HG03469 (cell line): ENCODE data around the gene TARM1.

Experiments
- ATAC-seq: cut with Tn5 transposase; IDR thresholded peaks from one replicate; pipeline ENCODE4 v1.9.1; 2021; ENCODE audit warnings: mild to moderate bottlenecking, moderate library complexity, moderate number of reproducible peaks; ENCODE audit not compliant: unreplicated experiment

TARM1 gene

DNA sequence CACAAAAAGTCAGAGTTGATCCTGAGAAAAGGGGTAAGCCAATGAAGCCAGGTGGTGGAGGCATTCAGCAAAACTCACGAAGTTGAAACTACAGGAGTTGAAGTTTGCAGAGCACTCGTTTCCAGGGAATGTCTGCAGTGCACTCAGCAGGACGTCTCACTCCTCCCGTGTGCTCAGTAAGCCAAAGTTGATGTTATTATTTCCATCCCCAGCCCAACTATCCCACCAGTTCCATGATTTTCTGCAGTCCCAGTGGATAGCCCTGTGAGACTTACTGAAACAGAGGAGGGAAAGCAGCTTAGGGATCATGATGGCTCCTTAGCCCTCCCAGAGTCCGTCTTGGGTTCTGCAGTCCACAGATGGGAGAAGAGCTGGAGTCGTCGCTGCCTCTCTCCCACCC, at the start of gene TARM1:
TSS of gene TARM1 (minus strand) at position 334 of the 400 bp plus-strand sequence. CDS start at position 309, 25 bp downstream.
- no peak for ATAC-seq

DNA sequence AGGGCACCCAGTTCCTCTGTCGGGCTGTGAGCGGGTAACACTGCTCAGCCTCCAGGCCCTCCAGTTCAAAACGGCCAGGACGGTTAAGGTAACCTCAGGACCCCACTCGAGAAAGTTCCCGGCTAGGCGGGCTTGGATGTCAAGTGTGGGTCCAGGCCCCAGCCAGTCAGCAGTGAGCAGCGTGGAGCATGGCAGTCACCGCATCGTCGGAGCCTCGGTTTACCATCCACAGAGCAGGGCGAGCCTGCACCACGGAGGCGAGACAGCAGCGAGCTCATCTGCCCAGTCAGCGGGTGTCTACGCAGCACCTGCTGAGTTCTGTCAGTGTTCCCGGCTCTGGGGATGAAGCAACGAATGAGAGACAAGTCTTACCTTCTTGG, 48.4 kb upstream of the TARM1 start:
- no peak for ATAC-seq

DNA sequence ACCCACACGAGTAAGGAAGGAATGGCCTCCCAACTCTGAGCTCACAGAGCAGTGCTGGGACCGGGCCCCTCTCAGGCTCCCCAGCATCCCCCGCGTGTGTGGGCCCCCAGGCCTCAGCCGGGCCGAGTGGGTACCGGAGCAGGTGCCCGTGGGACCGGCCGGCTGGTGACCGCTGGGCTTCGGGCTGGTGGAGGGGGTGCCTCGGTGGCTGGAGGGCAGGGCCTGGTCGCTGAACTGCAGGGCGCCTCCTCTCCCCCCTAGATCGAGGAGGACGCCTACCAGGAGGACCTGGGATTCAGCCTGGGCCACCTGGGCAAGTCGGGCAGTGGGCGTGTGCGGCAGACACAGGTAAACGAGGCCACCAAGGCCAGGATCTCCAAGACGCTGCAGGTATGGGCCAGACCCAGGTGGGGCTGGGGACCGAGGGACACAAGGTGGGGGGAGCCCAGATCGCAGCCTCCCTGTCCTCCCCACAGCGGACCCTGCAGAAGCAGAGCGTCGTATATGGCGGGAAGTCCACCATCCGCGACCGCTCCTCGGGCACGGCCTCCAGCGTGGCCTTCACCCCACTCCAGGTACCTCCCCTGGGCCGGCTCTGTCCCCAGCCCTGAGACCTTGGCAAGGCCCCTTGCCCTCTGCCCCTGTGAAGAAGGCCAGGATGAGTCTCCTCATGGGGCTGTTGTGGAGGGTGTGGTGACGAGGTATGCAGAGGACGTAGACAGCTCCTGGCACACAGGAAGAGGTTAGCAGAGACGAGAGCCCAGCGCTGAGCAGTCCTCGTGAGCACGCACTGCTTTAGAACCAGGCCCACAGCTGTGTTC, 47.8 kb upstream of the TARM1 start:
- no peak for ATAC-seq

DNA sequence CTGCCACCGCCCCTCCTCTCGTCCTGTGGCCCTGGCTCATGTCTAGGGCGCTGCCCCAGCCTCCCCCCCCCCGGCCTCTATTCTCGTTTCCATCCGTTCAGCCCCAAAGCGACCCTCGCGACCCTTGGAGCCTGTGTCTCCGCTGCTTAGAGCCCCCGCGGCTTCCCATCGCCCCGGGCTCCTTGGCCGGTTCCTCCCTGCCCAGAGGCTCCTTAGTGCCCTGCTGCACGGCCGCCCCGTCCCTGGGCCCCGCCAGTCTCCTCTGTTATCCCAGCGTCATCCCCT, 47.2 kb upstream of the TARM1 start:
- no peak for ATAC-seq

DNA sequence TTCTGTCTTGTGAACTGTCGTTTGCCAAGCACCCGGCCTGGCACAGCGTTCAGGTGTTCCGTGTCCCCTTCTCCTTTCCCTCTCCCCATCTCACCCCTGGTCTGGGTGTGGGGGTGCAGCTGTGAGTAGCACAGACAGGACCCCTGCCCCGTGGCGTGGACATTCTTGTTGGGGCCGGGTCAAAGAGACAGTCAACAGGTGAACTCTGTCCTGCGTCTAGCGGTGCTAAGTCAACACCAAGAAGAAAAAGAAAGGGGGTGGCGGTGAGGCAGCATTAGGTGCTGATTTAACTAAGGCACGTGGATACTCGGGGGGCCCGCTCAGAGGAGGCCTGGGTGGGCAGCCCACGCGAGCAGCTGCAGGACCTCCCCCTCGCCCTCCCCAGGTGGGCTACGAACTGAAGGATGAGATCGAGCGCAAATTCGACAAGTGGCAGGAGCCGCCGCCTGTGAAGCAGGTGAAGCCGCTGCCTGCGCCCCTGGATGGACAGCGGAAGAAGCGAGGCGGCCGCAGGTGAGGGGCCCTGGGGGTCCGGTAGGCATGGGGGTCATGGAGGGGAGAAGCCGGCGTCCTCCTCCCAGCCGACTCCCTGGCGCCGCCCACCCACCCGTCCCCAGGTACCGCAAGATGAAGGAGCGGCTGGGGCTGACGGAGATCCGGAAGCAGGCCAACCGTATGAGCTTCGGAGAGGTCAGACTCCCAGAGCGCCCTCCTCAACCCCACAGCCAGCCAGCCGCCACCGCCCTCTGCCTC, 46.7 kb upstream of the TARM1 start:
- ATAC-seq, result no peak

DNA sequence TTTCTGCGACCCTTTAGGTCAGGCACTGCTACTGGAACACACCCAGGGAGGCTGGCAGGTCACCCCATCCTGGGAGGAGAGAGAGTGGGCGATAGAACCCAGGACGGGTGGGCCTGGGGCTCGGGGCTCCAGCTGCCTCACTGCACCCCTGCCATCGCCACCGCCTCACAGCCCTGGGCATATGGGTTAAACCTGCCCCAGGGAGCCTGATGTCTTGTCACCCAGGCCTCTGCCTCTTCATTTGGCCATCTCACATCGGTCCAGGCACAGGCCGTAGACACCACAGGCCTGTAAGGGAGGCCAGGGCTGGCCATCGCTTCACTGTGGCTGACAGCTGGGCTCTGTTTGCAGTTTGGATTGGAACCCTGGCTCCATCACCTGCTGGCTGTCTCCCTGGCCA, 44.5 kb upstream of the TARM1 start:
- ATAC-seq, result no peak

DNA sequence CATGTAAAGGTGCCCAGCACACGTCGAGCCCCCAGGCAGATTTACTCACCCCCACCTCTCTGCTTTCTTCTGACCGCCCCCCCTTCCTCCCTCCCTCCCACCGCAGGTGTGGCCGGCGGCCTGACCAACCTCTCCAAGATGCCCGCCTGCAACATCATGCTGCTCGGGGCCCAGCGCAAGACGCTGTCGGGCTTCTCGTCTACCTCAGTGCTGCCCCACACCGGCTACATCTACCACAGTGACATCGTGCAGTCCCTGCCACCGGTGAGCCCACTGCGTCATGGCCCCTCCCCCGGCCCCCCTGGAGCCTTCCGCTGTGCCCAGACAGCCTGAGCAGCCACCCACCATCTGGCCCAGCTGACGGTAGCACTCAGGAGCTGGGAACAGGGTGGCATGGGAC, 43.2 kb upstream of the TARM1 start:
- ATAC-seq, result no peak

DNA sequence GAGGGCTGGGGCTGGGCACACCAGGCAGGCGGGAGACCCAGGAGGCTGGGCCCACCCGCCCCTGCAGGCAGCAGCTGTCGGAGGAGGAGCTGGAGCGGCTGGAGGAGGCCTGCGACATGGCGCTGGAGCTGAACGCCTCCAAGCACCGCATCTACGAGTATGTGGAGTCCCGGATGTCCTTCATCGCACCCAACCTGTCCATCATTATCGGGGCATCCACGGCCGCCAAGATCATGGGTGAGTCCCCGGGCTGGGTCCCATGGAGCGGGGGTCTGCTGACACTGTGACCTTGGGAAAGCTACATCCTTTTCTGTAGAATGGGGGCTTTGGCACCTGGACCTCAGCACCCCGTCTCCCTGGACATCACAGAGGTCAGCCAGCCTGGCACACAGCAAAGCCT, 42.5 kb upstream of the TARM1 start:
- ATAC-seq, result no peak

DNA sequence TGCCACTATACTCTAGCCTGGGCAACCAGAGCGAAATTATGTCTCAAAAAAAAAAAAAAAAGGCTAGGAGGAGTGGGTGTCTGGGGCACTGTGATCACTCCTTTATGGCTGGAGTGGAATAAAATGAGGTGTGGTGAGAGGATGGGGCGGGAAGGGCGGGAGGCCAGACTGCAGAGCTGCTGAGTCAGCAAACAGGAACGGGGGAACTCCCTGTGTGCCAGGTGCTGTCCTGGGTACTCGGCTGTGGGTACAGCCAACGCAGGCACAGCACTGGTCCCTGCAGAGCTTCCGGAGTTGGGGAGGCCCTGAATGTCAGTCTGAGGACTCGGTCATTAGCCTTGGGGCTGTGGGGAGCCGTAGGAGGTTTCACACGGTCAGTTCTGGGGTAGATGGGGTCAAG, 40.1 kb upstream of the TARM1 start:
- no peak for ATAC-seq

DNA sequence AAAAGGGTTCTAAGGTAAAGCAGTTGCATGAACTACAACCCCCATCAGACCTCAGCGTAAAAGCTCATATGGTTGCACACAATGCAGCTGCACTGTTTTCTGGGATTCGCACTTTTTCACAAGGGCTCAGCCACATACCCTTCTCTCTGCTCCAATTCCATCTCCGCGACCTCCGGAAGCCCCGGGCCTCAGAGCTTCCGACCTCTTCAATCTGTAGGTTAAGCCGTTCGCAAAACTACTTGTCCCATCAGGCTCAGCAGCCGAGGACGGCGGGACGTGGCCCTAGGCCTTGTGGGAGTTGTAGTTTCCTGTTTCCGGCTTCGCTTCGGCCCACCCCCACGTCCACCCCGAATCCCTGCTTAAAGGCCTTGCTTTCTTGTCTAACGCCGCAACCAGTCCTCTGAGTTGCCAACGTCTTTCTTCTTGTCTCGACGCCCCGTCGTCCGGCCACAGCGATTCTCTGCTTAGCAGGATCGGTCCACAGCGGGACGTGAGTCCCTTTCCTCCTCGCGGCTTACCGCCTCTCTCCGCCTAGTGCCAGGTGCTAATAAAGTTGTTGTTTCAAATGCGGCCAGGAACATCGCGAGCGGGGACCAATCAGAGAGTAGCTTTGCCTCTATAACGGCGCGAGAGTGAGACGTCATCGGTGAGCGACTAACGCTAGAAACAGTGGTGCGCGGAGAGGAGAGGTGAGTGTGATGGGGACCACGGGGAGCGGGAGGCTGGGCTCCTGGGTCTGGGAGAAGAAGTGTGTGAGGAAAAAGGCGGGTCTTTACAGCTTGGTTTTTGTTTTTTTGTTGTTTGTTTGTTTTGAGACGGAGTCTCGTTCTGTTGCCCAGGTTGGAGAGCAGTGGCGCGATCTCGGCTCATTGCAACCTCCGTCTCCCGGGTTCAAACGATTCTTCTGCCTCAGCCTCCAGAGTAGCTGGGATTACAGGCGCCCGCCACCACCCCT, 34.2 kb upstream of the TARM1 start, which contains the start of the genes PRPF31 and TFPT:
TSS of gene PRPF31 (plus strand) at position 646 of the 955 bp plus-strand sequence. CDS start 2,525 bp downstream, outside the sequence.
TSS of gene TFPT (minus strand) at position 549 of the 955 bp plus-strand sequence. CDS start at position 161, 388 bp downstream.
- peak; percentile 53 for ATAC-seq

DNA sequence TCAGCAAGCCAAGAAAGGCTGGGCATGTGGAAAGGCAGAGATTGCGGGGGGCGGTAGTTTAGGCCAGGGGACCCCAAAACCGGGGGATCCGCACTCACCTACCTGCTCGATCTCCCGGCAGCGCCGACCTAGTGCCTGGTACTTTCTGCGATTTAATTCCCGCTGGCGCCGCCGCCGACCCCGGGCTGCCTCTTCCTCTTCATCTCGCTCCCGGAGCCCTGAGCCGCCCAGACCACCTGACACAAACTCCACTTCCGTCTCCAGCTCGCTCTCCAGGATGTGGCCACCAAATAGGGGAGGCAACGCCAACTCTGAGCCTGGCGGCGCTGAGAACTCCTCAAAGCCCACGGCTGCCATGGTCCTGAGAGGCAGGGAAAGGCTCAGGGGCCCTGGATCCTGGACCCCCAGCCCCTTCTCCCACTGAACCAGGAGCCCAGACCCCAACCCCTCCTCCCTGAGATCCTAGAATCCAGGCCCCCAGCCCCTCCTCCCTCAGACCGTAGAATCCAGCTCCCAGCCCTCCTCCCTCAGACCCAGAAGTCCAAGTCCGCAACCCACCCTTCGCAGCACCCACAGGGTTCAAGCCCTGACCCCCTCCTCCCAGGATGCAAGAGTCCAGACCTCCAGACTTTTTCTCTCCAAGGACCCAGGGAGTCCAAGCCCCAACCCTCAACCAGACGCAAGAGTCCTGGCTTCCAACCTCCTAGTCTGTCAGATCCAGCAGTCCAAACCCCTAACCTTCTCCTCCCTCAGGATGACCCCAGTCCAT, 33.4 kb upstream of the TARM1 start:
- no peak for ATAC-seq

DNA sequence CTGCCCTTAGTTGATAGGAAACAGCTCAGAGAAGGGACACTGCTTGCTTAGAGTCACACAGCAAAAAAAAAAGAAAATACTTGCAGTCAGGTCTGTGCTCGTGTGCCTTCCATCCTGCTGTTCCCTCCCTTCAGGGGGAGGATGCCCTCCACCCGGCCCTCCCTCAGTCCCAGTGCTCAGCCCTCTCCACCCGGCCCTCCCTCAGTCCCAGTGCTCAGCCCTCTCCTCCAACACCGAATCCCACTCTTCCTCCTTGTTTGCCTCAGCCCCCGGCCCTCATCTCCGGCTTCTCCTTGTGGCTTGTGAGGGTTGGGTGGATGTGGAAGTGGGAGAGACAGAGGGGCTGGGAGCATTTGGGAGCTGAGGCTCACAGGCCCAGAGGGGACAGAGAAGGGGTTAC, 28.5 kb upstream of the TARM1 start:
- no peak for ATAC-seq

DNA sequence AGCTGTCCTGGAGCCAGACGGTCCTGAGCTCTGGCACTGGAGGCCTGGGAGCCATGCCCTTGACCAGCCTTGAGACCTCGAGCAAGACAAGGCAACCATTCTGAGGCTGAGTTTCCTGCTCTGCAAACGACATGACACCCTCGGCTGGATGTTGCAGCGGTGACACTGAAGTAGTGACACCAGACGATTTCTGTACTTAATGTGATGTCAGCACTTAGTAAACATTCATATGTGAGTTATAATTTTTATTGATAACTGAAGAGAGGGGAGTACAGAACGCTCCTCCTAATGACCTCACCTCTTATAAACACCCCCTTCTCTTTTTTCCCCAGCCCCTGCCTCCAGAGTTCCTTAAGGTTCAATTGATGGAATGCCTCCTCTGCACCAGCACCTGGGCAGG, 27.3 kb upstream of the TARM1 start:
- ATAC-seq, result no peak

DNA sequence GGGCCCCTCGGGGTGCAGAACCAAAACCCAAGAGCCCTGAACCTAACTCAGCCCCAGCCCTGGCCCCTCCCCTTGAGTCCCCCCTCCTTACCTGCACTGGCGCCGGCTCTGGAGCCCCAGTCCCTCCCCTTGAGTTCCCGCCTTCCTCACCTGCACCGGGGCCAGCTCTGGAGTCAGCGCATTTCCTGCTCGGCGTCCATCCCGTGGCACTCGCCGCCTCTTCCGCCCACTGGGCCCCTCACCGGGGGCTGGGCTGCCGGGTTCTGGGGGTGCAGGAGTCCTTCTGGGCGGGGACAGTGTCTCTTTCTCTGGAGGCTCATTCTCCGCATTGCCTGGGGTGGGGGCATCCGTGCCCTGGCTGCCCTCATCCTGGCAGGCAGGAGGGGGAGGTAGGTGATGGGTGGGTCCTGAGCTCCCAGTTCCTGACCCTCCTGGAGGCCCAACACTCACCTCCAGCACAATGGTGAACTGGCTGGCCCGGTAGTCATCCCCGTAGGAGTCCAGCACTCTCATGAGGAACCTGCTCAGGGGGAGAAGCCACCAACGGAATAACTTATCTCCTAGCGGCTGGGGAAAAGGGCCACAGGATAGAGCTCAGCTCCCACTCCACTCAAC, 26.8 kb upstream of the TARM1 start:
- ATAC-seq, result no peak

DNA sequence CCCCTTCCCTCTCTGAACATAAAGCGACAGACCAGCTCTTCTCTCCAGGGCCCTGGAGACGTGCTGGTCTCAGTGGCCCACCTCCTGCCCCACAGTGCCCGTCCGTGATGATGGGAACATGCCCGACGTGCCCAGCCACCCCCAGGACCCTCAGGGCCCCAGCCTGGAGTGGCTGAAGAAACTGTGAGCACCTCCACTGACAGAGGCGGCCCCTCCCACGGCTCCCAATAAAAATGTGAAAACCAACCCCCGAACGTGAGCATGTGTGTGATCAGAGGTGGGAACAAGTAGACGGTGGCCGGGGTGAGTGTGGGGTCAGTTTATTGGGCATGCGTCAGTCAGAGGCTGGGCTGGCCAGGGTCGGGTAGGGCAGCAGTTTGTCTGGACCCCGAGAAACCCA, 25.6 kb upstream of the TARM1 start:
- ATAC-seq, result no peak

DNA sequence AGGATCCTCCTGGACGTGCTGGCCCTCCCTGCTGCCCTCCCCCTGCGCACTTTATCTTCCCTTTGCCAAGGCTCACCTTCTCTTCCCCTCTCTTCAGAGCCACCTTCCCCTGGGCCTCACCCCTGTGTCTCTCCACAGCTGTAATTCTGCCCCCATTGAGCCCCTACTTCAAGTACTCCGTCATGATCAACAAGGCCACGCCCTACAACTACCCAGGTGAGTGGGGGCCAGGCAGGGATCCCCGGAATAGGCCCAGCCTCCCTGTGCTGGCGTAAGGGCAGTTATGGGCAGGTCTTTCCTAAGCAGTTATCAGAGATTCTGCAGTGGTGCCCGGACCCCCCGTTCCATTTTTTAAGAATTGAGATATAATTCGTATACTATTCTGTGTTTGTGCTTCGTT, 24.6 kb upstream of the TARM1 start:
- no peak for ATAC-seq

DNA sequence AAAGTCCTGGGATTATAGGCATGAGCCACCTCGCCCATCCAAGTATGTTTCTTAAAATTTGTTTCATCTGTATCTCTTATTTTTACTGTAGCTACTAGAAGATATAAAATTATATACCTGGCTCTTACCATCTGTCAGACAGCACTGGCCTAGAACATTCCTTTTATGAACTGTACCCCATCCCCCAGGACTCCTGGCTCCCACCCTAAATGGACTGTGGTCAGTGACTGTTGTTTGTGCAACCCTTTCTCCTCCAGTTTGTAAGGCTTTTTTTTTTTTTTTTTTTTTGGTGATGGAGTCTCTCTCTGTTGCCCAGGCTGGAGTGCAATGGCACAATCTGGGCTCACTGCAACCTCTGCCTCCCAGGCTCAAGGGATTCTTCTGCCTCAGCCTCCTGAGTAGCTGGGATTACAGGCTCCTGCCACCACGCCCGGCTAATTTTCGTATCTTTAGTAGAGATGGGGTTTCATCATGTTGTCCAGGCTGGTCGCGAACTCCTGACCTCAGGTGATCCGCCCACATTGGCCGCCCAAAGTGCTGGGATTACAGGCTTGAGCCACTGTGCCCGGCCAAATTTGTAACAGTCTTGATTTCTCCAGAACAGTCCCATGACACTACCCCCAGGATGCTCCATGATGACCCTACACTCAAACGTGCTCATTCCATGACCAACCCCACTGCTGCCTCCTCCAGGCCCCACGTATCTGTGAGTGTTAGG, 24.0 kb upstream of the TARM1 start:
- ATAC-seq, result no peak

DNA sequence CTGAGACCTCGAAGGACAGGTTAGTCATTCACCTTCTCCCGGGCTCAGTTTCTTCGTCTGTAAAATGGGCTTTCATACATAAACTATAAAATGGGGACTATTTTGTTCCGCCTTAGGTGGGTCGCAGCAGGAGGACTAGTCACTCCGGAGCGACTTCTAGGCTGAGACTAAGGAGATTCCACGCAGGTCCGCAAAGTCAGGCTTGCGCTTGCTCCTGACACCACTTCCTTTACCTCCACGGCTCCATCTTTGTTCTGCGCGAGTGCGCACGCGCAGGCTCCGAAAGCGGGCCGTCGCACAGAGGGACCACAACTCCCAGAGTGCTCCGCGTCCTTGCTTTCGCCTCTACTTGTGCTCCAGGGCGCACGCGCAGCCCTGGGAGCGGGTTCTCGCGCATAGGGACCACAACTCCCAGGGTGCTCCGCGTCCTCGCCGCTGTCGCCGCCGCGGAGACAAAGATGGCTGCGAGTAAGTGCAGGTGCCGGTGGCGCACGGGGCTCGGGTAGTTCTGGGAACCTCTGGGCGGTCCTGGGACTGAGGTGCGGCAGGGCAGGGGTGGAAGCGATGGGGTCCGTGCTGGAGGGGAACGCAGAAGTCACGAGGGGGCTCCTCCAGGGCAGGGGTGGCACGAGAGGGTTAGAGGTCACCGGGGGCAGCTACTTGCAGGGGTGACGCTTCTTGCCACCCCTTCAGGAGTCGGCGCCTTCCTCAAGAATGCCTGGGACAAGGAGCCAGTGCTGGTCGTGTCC, 21.4 kb upstream of the TARM1 start, which contains the start of gene NDUFA3:
TSS of gene NDUFA3 (plus strand) at position 435 of the 749 bp plus-strand sequence. CDS start at position 459, 24 bp downstream.
- ATAC-seq, result peak; percentile 94
